Measurements from ENCODE around the gene CYP4Z1.
"Not testable (repeated sequence)": the region's sequence is repeated elsewhere in the genome, so short reads cannot be mapped to it uniquely, and the experiment has no call there.

The CYP4Z1 gene

DNA sequence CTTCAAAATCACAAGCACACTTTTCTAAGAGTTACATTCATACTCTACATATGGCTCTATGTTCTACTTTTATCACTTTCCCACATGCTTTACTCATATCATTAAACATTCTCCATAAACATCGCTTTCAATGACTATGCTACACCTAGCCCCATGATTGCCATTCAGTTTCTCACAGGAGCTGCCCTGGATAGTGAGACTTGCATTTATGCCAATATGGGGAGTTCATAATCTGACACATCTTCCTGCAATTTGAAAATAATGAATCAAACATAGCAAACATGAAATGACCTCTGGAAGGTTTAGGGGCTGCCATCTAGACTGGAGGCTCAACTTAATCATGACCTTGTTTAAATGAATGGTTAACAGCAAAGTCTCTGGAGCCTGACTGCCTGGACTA, 61.2 kb downstream of the CYP4Z1 start:
- no peak overlapping the region for H3K9ac ChIP-seq (ENCODE audit: insufficient read length)
- H3K4me3 ChIP-seq = no peak overlapping the region
- no peak overlapping the region for H3K27ac ChIP-seq
- DNase-seq (ENCODE audit: low read depth, low spot score) = no peak
- H3K36me3 ChIP-seq (ENCODE audit: insufficient read depth, low read length) = no peaks in the 10 kb centered on the region
- TF ChIP-seq EZH2 (IDR thresholded peaks at IDR 0.05) (no peak), POLR2AphosphoS5 (IDR thresholded peaks at IDR 0.05; ENCODE audit: borderline replicate concordance, low read depth, low read length) (no peak), FOXP2 (optimal IDR thresholded peaks at IDR 0.05; ENCODE audit: control extremely low read depth, extremely low read length, insufficient read depth) (no peak)
- no peaks in the 10 kb centered on the region for H3K9me3 ChIP-seq (ENCODE audit: low read depth, low read length)

DNA sequence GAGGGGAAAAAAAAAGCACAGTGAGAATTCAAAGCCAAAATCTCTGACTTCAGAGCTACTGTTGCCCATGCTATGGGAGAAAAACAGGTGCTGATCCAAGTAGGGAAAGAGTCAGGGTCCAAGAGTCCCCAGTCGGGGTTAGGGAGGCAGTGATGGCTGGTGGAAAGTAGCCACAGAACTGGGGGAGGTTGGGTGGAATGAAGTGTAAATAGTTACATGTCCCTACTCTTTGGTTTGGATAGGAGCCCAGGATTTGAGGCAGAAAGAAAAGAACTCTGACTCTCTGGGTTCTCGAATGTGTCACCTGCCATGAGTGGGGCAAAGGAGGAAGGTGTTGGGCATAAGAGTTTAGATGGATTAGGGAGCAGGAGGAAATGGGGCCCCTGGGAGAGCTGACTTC, 61.8 kb downstream of the CYP4Z1 start:
- H3K36me3 ChIP-seq (ENCODE audit: insufficient read depth, low read length); H3K4me3 ChIP-seq; H3K9ac ChIP-seq (ENCODE audit: insufficient read length); H3K9me3 ChIP-seq (ENCODE audit: low read depth, low read length); H3K27ac ChIP-seq; DNase-seq (ENCODE audit: low read depth, low spot score): not testable (repeated sequence)

DNA sequence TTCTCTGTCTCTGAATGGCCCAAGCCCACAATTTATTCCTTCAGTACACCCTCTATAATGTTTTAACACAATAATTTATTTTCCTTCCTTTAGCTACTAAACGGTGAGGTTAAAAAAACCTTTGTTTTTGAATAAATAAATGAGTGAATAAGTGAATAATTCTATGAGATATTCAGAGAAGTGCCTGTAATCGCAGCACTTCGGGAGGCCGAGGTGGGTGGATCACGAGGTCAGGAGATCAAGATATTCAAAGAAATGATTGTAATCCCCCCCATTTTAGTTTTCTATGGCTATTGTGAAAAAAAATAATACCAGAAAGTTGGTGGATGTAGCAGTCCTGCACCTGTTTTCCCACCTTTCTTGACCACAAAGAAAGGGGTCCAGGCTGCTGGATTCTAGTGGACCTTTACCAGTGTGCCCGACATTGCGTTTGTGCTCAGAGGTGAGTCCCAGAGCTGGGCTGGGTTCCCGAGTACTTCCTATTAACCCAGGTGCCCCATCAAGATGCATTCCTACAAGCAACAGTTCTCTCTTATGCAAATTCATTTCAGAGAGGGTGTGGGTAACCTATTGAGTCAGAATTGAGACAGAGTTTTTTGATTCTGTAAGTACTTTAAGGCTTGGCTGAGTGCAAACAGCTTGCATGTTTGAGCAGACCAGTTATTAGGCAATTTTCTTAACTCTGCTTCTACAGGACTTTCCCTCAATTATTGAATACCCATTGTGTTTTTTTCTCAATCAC, 62.6 kb downstream of the CYP4Z1 start:
- H3K4me3 ChIP-seq; H3K36me3 ChIP-seq (ENCODE audit: insufficient read depth, low read length); DNase-seq (ENCODE audit: low read depth, low spot score); H3K27ac ChIP-seq; H3K9me3 ChIP-seq (ENCODE audit: low read depth, low read length); H3K9ac ChIP-seq (ENCODE audit: insufficient read length): not testable (repeated sequence)

DNA sequence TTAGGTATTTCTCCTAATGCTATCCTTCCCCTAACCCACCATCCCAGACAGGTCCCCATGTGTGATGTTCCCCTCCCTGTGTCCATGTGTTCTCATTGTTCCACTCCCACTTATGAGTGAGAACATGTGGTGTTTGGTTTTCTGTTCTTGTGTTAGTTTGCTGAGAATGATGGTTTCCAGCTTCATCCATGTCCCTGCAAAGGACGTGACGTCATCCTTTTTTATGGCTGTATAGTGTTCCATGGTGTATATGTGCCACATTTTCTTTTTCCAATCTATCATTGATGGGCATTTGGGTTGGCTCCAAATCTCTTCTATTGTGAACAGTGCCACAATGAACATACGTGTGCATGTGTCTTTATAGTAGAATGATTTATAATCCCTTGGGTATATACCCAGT, 65.6 kb downstream of the CYP4Z1 start:
- H3K9ac ChIP-seq (ENCODE audit: insufficient read length); H3K36me3 ChIP-seq (ENCODE audit: insufficient read depth, low read length); DNase-seq (ENCODE audit: low read depth, low spot score); H3K4me3 ChIP-seq; H3K27ac ChIP-seq; H3K9me3 ChIP-seq (ENCODE audit: low read depth, low read length): not testable (repeated sequence)

DNA sequence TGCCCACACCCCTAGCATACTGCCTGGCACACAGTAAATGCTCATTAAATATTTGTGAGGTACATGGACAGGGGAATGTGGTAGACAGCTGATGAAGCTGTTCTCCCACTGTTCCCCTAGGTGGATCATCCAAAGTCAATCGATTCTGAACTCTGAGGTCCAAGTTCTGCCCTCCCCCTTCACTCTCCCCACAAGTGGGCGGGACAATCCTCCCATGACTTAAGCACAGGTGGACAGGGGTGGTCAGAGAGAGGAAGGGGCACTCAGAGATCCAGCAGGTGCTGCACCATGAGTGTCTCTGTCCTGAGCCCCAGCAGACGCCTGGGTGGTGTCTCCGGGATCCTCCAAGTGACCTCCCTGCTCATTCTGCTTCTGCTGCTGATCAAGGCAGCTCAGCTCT, 70.2 kb downstream of the CYP4Z1 start, which contains the start of gene CYP4A22:
Gene CYP4A22 (plus strand): TSS at position 244 of the 400 bp plus-strand sequence. CDS start 45 bp downstream, at position 289.
- no peak within 1 kb of the TSS for H3K27ac ChIP-seq
- no peak within 1 kb of the TSS for H3K9ac ChIP-seq (ENCODE audit: insufficient read length)
- TF ChIP-seq FOXP2 (optimal IDR thresholded peaks at IDR 0.05; ENCODE audit: control extremely low read depth, extremely low read length, insufficient read depth) (no peak), POLR2AphosphoS5 (IDR thresholded peaks at IDR 0.05; ENCODE audit: borderline replicate concordance, low read depth, low read length) (no peak), EZH2 (IDR thresholded peaks at IDR 0.05) (no peak)
- H3K36me3 ChIP-seq (ENCODE audit: insufficient read depth, low read length) = no peaks in the 10 kb centered on the region
- no peak for DNase-seq (ENCODE audit: low read depth, low spot score)
- no peak within 1 kb of the TSS for H3K4me3 ChIP-seq
- H3K9me3 ChIP-seq (ENCODE audit: low read depth, low read length) = no peaks in the 10 kb centered on the region

DNA sequence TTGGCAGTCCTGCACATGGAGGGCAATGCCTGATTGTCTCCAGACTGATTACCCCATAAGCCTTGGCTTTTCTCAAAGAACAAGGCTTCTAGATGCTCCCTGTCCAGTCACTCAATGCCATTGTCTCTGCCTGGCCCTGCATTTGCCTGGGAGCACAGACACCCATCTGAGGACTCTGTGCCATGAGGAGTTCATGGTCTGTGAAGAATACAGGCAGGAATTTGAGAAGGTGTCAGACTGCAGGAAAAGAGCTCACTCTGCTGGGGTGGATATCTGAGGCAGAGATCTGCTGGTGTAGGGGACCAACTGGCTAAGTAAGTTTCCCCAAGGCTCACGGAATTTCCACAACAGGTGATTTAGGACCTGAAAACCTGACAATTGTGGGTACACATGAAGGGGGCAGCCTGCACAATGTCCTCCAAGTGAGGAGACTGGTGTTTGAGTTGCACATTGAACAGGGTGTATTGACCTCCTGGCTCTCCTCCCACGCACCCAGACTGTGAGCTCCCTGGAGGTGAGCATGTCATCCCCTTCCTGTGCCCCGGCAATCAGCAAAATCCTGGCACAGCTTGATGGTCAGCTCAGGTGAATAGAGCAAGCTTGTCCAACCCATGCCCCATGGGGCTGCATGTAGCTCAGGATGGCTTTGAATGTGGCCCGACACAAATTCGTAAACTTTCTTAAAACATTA, 71.0 kb downstream of the CYP4Z1 start:
- no peak overlapping the region for H3K27ac ChIP-seq
- TF ChIP-seq EZH2 (IDR thresholded peaks at IDR 0.05) = no peak
- no peak for TF ChIP-seq POLR2AphosphoS5 (IDR thresholded peaks at IDR 0.05; ENCODE audit: borderline replicate concordance, low read depth, low read length)
- TF ChIP-seq FOXP2 (optimal IDR thresholded peaks at IDR 0.05; ENCODE audit: control extremely low read depth, extremely low read length, insufficient read depth) = no peak
- H3K4me3 ChIP-seq = no peak overlapping the region
- DNase-seq (ENCODE audit: low read depth, low spot score) = no peak
- no peaks in the 10 kb centered on the region for H3K36me3 ChIP-seq (ENCODE audit: insufficient read depth, low read length)
- H3K9me3 ChIP-seq (ENCODE audit: low read depth, low read length) = no peaks in the 10 kb centered on the region
- H3K9ac ChIP-seq (ENCODE audit: insufficient read length) = no peak overlapping the region

DNA sequence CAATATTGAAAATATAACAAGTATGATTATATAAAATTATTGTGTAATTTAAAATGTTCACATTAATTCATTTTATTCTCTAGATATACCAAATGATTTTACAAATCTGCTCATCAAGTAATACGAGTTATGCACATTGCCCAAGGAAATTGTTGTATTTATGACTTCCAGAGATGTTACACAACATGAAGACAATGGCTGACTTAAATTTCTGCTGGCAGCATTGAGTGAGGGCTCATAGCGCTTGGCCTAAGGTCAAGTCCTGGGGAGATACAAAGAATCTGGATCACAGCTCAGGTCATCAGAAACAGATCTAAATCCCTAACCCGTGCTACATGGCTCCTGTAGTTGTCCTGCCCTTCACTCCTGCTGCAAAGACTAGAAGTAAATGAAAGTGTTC, 73.3 kb downstream of the CYP4Z1 start:
- not testable (repeated sequence) for H3K9me3 ChIP-seq (ENCODE audit: low read depth, low read length); H3K36me3 ChIP-seq (ENCODE audit: insufficient read depth, low read length)

DNA sequence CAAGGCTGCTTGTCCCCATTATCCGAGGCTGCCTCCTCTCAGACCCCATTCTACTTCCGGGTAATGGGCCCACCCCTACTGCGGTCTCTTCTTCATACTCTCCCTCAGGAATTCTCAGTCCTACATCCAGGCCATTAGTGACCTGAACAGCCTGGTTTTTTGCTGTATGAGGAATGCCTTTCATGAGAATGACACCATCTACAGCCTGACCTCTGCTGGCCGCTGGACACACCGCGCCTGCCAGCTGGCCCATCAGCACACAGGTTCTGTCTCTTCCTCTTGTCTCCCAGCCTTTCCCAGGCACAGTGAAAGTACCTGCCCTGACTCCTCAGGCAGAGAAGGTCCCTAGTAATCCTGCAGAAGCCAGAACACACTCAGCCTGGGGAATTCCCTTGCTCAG, 76.6 kb downstream of the CYP4Z1 start:
- not testable (repeated sequence) for H3K9ac ChIP-seq (ENCODE audit: insufficient read length); H3K36me3 ChIP-seq (ENCODE audit: insufficient read depth, low read length); H3K27ac ChIP-seq; H3K4me3 ChIP-seq; DNase-seq (ENCODE audit: low read depth, low spot score); H3K9me3 ChIP-seq (ENCODE audit: low read depth, low read length)

More for the DNA sequence above, 73.3 kb downstream of the CYP4Z1 start:
- H3K4me3 ChIP-seq; H3K9ac ChIP-seq (ENCODE audit: insufficient read length); DNase-seq (ENCODE audit: low read depth, low spot score); H3K27ac ChIP-seq: not testable (repeated sequence)

DNA sequence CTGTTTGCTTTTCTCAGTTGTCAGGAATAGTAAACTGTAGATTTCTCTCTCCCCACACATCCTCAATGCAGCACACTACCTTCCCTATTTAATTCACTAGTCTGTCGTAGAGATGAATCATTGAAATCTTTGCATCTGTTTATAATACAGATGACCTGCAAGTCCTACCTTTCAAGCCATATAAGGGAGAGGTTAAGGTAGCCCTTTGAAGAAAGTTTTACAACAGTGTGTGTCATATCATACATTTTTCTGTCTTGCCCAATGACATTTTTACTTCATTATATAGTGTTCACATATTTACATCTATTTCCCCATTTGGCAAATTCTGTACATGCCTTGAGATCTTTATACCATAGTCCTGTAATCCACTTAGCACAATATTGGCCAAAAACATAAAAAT, 79.5 kb downstream of the CYP4Z1 start:
- not testable (repeated sequence) for H3K4me3 ChIP-seq; H3K27ac ChIP-seq; H3K9ac ChIP-seq (ENCODE audit: insufficient read length); DNase-seq (ENCODE audit: low read depth, low spot score); H3K9me3 ChIP-seq (ENCODE audit: low read depth, low read length); H3K36me3 ChIP-seq (ENCODE audit: insufficient read depth, low read length)

All from SK-N-MC (cell line).